K562 (cell line): Measurements from ENCODE around the gene ABR.

ENCODE experiments used
- POLR2AphosphoS5 ChIP-seq: IDR thresholded peaks from 2 replicates; pipeline ENCODE4 v1.6.1; 2011; ENCODE audit warnings: mild to moderate bottlenecking, low read depth, low read length, moderate library complexity; ENCODE audit not compliant: control insufficient read depth, insufficient read depth
- TRIM28 ChIP-seq: fragments of 450-650 bp; IDR thresholded peaks from 2 replicates; pipeline ENCODE4 v1.6.1; 2017
- XRCC4 ChIP-seq: IDR thresholded peaks from one replicate; pipeline ENCODE4 v1.6.1; 2011; ENCODE audit not compliant: insufficient read depth, insufficient read length; ENCODE audit errors: extremely low read depth
- ZBTB11 ChIP-seq, 3 experiments: fragments of 200-800 bp in 1 of 3; fragments of 250-450 bp in 1 of 3; fragments of 450-650 bp in 1 of 3; sonication (Bioruptor Pico) in 1 of 3; sonication (Bioruptor generic) in 1 of 3; formaldehyde crosslinking in 1 of 3; IDR thresholded peaks; 2 replicates each; pipeline versions ENCODE4 v1.6.1 to v1.8.0; 2016 to 2022; ENCODE audit warnings: mild to moderate bottlenecking in 2 of 3, missing genetic modification characterization in 2 of 3, missing compliant biosample characterization in 1 of 3, moderate library complexity in 1 of 3
- ZNF274 ChIP-seq: IDR thresholded peaks from 2 replicates; pipeline ENCODE4 v1.6.1; 2011; ENCODE audit warnings: low read depth, mild to moderate bottlenecking, low read length, moderate library complexity, borderline replicate concordance
- TF ChIP-seq, protein P1 (sequence below), 3 experiments: IDR thresholded peaks in 2 of 3; conservative IDR thresholded peaks in 1 of 3; 2 replicates each; pipeline ENCODE4 v1.5.1; 2011 to 2012; ENCODE audit warnings: low read length in 3 of 3, mild to moderate bottlenecking in 3 of 3, control low read depth in 2 of 3, improper control_type of control experiment in 1 of 3, inconsistent platforms in 1 of 3, low read depth in 1 of 3, mixed read lengths in 1 of 3, moderate library complexity in 1 of 3; ENCODE audit not compliant: insufficient read depth in 2 of 3

DNA sequence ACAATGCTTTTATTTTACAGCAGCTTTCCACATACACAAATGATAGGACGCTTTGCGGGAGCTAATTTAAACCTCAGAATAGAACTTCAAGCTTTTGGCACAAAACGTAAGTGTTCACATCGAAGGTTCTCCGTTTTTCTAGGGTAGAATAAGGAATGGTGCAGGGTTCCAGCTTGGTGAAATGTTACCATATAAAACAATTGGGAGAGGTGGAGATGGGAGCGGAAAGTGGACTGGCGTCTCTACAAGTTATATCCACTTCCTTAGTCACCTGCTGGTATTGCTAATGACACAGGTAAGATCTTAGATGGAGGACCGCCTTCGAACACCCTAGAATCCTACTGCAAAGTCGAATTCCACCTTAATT lies 198.5 kb downstream of the ABR start:
- TF ChIP-seq POLR2AphosphoS5 (no peak), TRIM28 (no peak), ZNF274 (no peak), ZBTB11 (CRISPR knock-in tag; IDR thresholded peaks at IDR 0.05) (no peak), XRCC4 (no peak)
- TF ChIP-seq, protein P1, sequence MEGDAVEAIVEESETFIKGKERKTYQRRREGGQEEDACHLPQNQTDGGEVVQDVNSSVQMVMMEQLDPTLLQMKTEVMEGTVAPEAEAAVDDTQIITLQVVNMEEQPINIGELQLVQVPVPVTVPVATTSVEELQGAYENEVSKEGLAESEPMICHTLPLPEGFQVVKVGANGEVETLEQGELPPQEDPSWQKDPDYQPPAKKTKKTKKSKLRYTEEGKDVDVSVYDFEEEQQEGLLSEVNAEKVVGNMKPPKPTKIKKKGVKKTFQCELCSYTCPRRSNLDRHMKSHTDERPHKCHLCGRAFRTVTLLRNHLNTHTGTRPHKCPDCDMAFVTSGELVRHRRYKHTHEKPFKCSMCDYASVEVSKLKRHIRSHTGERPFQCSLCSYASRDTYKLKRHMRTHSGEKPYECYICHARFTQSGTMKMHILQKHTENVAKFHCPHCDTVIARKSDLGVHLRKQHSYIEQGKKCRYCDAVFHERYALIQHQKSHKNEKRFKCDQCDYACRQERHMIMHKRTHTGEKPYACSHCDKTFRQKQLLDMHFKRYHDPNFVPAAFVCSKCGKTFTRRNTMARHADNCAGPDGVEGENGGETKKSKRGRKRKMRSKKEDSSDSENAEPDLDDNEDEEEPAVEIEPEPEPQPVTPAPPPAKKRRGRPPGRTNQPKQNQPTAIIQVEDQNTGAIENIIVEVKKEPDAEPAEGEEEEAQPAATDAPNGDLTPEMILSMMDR (IDR thresholded peaks at IDR 0.05 in 2 of 3, conservative IDR thresholded peaks at IDR 0.05 in 1 of 3; ENCODE audit: insufficient read depth in 2 of 3, low read depth in 1 of 3, low read length in 3 of 3) = no peak
